Measurements from ENCODE around the gene DDR2. TPM values are rescaled to one million over a fixed set of nuclear protein-coding genes. Genes with fewer than 3 reads are reported as not detected.

The DDR2 gene
- total and polyA plus RNA-seq, 3 experiments from 2014 or later = 0.09 to 0.20 (median 0.13) TPM

DNA sequence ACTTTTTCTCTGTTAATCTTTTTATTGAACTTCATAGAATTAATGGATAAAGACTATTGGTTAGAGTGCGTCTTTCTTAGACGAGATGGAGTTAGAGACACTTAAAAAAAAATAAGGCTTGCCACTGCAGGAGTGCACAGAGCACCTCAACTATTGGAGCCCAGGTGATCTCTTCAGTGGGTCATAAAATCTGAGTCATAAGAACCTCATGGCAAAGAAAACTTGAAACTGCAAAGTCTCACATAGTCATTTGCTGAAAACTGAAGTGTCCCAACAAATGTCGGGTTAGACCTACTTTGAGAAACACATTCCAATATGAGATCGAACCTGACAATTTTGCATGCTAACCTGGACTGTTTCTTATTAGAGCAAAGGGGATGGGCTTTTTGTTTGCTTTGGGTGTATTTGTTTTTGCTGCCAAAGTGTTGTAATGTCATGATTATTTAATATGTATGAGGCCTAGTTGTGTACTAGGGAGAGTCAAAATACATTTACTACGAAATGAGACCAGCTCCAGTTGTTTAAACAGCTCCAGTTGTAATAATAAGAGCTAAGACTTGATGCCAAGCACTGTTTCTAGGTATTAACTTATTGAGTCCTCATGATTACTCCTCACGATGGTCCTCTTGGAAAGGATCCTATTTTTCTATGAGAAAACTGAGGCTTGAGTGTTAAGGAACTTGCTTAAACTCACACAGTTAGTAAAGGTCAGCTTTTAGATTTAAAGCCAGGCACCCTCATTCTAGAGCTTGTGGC lies 65.1 kb downstream of the DDR2 start:
- no peaks in the 10 kb centered on the region for H3K4me1 Mint-ChIP-seq

DNA sequence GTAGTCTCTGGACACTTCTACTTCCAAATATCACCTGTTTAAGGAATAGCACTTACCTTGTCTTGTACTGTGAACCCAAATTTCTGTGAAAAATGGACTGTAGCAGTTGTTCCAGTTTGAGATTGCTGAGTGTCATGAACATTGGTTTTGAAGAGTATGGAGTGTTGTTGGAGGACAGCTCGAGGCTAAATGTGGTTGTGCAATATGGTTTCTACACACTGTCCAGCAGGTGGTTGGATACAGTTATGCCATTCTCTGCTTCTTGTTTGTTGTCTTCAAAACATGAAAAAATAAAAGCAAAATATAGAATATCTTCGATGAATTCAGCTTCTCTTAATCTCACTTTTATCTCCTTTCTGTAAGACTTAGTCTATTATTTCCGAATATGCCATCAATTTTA lies 67.1 kb downstream of the DDR2 start:
- ChIA-PET CTCF (no interaction called here), POLR2A (no interaction called here)
- Histone ChIP-seq H3K4me3 (ENCODE audit: low read length) (no peak overlapping the region), H3K27ac (ENCODE audit: low read depth, low read length) (no peak overlapping the region), H3K9me3 (ENCODE audit: low read length) (no peaks in the 10 kb centered on the region), H3K27me3 (ENCODE audit: insufficient read depth, low read length, poor library complexity, severe bottlenecking) (no peaks in the 10 kb centered on the region), H3K36me3 (ENCODE audit: insufficient read depth, low read length) (no peaks in the 10 kb centered on the region), H3K4me1 (ENCODE audit: insufficient read depth, low read length) (no peaks in the 10 kb centered on the region)
- DNase-seq = no peak
- Mint-ChIP-seq H3K9me3 (no peaks in the 10 kb centered on the region), H3K4me3 (no peak overlapping the region), H3K36me3 (no peaks in the 10 kb centered on the region), H3K27ac (no peak overlapping the region), H3K4me1 (no peaks in the 10 kb centered on the region), H3K27me3 (peaks cover 0 to 4% of the 10 kb centered on the region in 2 donors)

More for the DNA sequence above, 65.1 kb downstream of the DDR2 start:
- Histone ChIP-seq H3K9me3 (ENCODE audit: low read length) (no peaks in the 10 kb centered on the region), H3K4me3 (ENCODE audit: low read length) (no peak overlapping the region), H3K4me1 (ENCODE audit: insufficient read depth, low read length) (no peaks in the 10 kb centered on the region), H3K27ac (ENCODE audit: low read depth, low read length) (no peak overlapping the region), H3K36me3 (ENCODE audit: insufficient read depth, low read length) (no peaks in the 10 kb centered on the region), H3K27me3 (ENCODE audit: insufficient read depth, low read length, poor library complexity, severe bottlenecking) (no peaks in the 10 kb centered on the region)
- Mint-ChIP-seq H3K4me3 (no peak overlapping the region), H3K9me3 (no peaks in the 10 kb centered on the region), H3K27me3 (peaks cover 2 to 4% of the 10 kb centered on the region in 2 donors), H3K36me3 (no peaks in the 10 kb centered on the region), H3K27ac (no peak overlapping the region)
- POLR2A ChIA-PET = no interaction called here
- no peak for DNase-seq
- CTCF ChIA-PET = no interaction called here

DNA sequence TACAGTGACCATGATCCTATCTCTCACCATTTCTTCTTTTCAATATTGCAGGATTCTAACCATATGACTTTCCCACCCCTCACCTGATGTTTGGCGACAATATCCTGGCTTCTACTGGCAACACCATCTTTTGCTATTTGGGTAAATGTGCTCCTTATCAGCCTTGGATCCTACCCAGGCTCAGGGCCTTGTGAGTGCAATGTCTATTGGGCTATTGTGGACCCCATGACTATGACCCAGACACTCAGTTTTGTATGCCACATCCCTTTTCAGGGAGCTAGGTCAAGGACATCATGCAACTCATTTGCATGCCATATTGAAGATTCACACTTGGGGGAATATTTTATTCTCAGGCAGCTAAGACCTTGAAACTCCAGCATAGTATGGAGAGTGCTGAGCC lies 67.9 kb downstream of the DDR2 start:
- H3K27me3 Mint-ChIP-seq = peaks cover 0 to 4% of the 10 kb centered on the region in 2 donors
- ChIA-PET POLR2A (no interaction called here), CTCF (no interaction called here)
- no peak overlapping the region for H3K27ac Mint-ChIP-seq
- no peaks in the 10 kb centered on the region for H3K9me3 ChIP-seq (ENCODE audit: low read length)
- H3K4me1 ChIP-seq (ENCODE audit: insufficient read depth, low read length) = no peaks in the 10 kb centered on the region
- H3K4me3 Mint-ChIP-seq = no peak overlapping the region
- H3K27ac ChIP-seq (ENCODE audit: low read depth, low read length) = no peak overlapping the region
- H3K4me1 Mint-ChIP-seq = no peaks in the 10 kb centered on the region
- H3K9me3 Mint-ChIP-seq = no peaks in the 10 kb centered on the region
- H3K36me3 ChIP-seq (ENCODE audit: insufficient read depth, low read length) = no peaks in the 10 kb centered on the region
- no peaks in the 10 kb centered on the region for H3K36me3 Mint-ChIP-seq
- H3K4me3 ChIP-seq (ENCODE audit: low read length) = no peak overlapping the region
- no peak for DNase-seq
- H3K27me3 ChIP-seq (ENCODE audit: insufficient read depth, low read length, poor library complexity, severe bottlenecking) = no peaks in the 10 kb centered on the region

DNA sequence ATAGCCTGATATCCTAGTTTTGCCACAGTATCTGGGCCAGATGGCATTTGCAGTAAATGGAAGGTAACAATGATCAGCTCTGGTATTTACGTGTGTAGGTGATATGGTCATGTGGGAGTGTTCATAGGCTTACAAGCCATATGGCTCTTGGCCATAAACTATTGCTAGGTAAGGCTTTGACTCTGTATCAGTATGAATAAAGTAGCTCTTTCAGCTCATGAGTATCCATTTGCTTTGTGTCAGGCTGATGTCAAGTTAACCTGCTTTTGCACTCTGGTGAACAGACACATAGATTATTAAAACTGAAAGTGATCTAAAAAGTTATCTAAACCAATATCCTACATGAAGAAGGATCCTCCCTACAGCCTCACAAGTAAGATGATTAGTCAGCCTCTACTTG lies 69.0 kb downstream of the DDR2 start:
- Mint-ChIP-seq H3K4me1 (no peaks in the 10 kb centered on the region), H3K36me3 (no peaks in the 10 kb centered on the region), H3K27ac (no peak overlapping the region), H3K9me3 (no peaks in the 10 kb centered on the region), H3K4me3 (no peak overlapping the region), H3K27me3 (peaks cover 0 to 4% of the 10 kb centered on the region in 2 donors)
- POLR2A ChIA-PET = no interaction called here
- H3K36me3 ChIP-seq (ENCODE audit: insufficient read depth, low read length) = no peaks in the 10 kb centered on the region
- H3K27ac ChIP-seq (ENCODE audit: low read depth, low read length) = no peak overlapping the region
- H3K9me3 ChIP-seq (ENCODE audit: low read length) = no peaks in the 10 kb centered on the region
- H3K4me3 ChIP-seq (ENCODE audit: low read length) = no peak overlapping the region
- no peaks in the 10 kb centered on the region for H3K27me3 ChIP-seq (ENCODE audit: insufficient read depth, low read length, poor library complexity, severe bottlenecking)
- H3K4me1 ChIP-seq (ENCODE audit: insufficient read depth, low read length) = no peaks in the 10 kb centered on the region
- DNase-seq = no peak
- CTCF ChIA-PET = no interaction called here

DNA sequence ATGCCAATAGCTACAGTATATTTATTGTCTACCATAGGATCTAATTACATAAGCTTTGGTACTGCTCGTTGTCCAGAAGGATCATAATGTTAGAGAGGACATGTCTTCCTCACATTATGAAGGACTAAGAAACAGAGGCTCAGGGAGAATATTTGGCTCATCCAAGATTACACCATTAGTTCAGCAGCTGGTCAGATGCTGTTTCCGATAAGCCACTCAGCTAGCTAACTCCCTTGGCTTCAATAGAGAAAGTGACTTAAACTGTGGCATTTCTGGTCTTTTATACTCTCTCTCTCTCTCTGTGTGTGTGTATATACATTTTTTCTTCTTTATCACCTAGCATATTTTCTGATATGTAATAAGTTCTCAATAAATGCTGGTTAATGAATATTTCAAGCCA lies 70.4 kb downstream of the DDR2 start:
- Mint-ChIP-seq H3K27ac (no peak overlapping the region), H3K36me3 (no peaks in the 10 kb centered on the region), H3K4me1 (no peaks in the 10 kb centered on the region), H3K9me3 (no peaks in the 10 kb centered on the region), H3K27me3 (no peaks in the 10 kb centered on the region), H3K4me3 (no peak overlapping the region)
- ChIA-PET CTCF (no interaction called here), POLR2A (no interaction called here)
- no peak overlapping the region for H3K4me3 ChIP-seq (ENCODE audit: low read length)
- no peaks in the 10 kb centered on the region for H3K36me3 ChIP-seq (ENCODE audit: insufficient read depth, low read length)
- no peak for DNase-seq
- H3K4me1 ChIP-seq (ENCODE audit: insufficient read depth, low read length) = no peaks in the 10 kb centered on the region
- no peaks in the 10 kb centered on the region for H3K9me3 ChIP-seq (ENCODE audit: low read length)
- H3K27ac ChIP-seq (ENCODE audit: low read depth, low read length) = no peak overlapping the region
- H3K27me3 ChIP-seq (ENCODE audit: insufficient read depth, low read length, poor library complexity, severe bottlenecking) = no peaks in the 10 kb centered on the region

DNA sequence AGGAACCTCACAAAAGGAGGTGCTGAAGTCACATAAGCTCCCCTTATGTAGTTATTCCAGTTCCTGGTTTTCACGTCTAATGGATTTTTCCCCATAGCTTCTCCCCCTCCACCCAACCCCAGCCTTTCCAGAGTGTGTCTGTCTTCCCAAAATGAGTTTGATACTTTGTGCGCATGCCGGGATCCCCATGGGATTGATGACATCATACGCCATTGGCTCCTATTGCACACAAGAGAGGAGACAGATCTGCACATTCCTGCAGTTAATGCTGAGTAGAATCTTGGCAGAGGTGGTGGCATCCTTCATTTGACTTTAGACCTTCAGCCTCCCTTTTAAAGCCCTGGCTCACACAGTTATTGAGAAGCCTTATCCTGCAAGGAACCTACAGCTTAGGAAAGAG lies 71.4 kb downstream of the DDR2 start:
- Histone ChIP-seq H3K4me3 (ENCODE audit: low read length) (no peak overlapping the region), H3K27ac (ENCODE audit: low read depth, low read length) (no peak overlapping the region), H3K4me1 (ENCODE audit: insufficient read depth, low read length) (no peaks in the 10 kb centered on the region), H3K27me3 (ENCODE audit: insufficient read depth, low read length, poor library complexity, severe bottlenecking) (no peaks in the 10 kb centered on the region), H3K36me3 (ENCODE audit: insufficient read depth, low read length) (no peaks in the 10 kb centered on the region), H3K9me3 (ENCODE audit: low read length) (no peaks in the 10 kb centered on the region)
- no peak for DNase-seq
- CTCF ChIA-PET = no interaction called here
- H3K4me1 Mint-ChIP-seq = no peaks in the 10 kb centered on the region
- no peak overlapping the region for H3K4me3 Mint-ChIP-seq
- H3K36me3 Mint-ChIP-seq = no peaks in the 10 kb centered on the region
- H3K9me3 Mint-ChIP-seq = no peaks in the 10 kb centered on the region
- no peaks in the 10 kb centered on the region for H3K27me3 Mint-ChIP-seq
- H3K27ac Mint-ChIP-seq = no peak overlapping the region
- POLR2A ChIA-PET = no interaction called here

DNA sequence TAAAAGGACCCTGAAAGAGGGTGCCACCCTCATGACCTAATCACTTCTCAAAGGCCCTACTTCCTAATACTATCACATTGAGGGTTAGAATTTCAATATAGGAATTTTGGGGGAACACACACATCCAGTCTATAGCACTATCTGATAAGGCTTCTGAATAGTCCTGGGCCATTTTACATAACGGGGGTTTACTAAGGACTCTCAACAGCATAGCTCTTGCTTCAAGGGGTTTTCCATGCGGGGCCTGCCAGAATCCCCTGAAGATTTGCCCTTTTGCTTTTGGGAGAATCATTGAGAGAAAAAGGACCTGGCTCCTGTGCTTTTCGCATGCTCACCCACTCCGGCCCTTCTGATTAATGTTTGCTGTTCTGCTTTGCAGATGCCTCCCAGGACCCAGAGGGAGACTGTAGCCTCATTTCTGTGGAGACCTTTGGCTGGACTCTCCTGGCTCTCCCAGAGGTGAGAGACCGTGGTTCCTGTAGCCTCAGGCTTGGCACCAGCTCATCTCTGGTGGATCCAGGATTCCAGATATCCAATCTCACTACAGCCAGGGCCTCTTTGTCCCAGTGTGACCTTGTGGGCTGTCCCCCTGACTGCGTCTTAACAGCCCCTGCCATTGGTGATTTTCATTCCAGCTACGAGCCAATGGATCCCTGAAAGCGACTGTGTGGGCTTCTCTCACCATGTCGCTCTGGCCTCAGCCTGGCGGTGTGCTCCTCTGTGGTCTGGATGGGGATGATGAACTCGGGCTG lies 72.6 kb downstream of the DDR2 start:
- Mint-ChIP-seq H3K36me3 (no peaks in the 10 kb centered on the region), H3K4me1 (no peaks in the 10 kb centered on the region)
- CTCF ChIA-PET = no interaction called here

DNA sequence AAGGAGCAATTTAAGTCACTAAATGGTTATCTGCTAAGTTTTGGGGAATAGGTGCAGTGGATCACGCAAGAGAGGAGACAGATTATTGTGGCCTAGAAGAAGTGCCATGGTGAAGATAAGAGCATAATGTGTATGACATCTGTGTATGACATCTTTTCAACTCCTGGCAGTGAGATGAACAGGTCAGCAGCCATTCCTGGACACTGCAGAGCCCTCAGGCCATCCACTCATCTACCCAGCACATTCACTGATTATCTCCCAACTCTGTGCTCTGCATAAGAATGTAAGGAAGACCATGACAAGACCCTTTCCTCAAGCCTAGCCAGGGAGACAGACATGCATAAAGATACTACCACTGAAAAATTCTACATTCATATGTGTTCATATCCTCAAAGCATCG lies 73.7 kb downstream of the DDR2 start:
- no peak overlapping the region for H3K4me3 ChIP-seq (ENCODE audit: low read length)
- no peaks in the 10 kb centered on the region for H3K36me3 ChIP-seq (ENCODE audit: insufficient read depth, low read length)
- no peaks in the 10 kb centered on the region for H3K9me3 ChIP-seq (ENCODE audit: low read length)
- POLR2A ChIA-PET = no interaction called here
- Mint-ChIP-seq H3K27me3 (no peaks in the 10 kb centered on the region), H3K36me3 (no peaks in the 10 kb centered on the region), H3K9me3 (no peaks in the 10 kb centered on the region), H3K27ac (no peak overlapping the region), H3K4me1 (no peaks in the 10 kb centered on the region), H3K4me3 (no peak overlapping the region)
- CTCF ChIA-PET = no interaction called here
- H3K27me3 ChIP-seq (ENCODE audit: insufficient read depth, low read length, poor library complexity, severe bottlenecking) = no peaks in the 10 kb centered on the region
- no peak for DNase-seq
- no peaks in the 10 kb centered on the region for H3K4me1 ChIP-seq (ENCODE audit: insufficient read depth, low read length)
- H3K27ac ChIP-seq (ENCODE audit: low read depth, low read length) = no peak overlapping the region

More for the DNA sequence above, 72.6 kb downstream of the DDR2 start:
- H3K4me3 Mint-ChIP-seq = no peak overlapping the region
- DNase-seq = no peak
- no peaks in the 10 kb centered on the region for H3K9me3 ChIP-seq (ENCODE audit: low read length)
- H3K27ac Mint-ChIP-seq = no peak overlapping the region
- POLR2A ChIA-PET = no interaction called here
- H3K27me3 ChIP-seq (ENCODE audit: insufficient read depth, low read length, poor library complexity, severe bottlenecking) = no peaks in the 10 kb centered on the region
- no peak overlapping the region for H3K27ac ChIP-seq (ENCODE audit: low read depth, low read length)
- H3K36me3 ChIP-seq (ENCODE audit: insufficient read depth, low read length) = no peaks in the 10 kb centered on the region
- H3K4me3 ChIP-seq (ENCODE audit: low read length) = no peak overlapping the region
- H3K9me3 Mint-ChIP-seq = no peaks in the 10 kb centered on the region
- no peaks in the 10 kb centered on the region for H3K4me1 ChIP-seq (ENCODE audit: insufficient read depth, low read length)
- H3K27me3 Mint-ChIP-seq = no peaks in the 10 kb centered on the region
